NCI-H1417 (cell line): ENCODE results near the gene P2RY10.
"Not testable (repeated sequence)": the region's sequence is repeated elsewhere in the genome, so short reads cannot be mapped to it uniquely, and the experiment has no call there.

Experiments
- DNase-seq, 3 experiments: peaks; one replicate each; lab custom pipeline; 2025; lab: John Stamatoyannopoulos, UW

Gene P2RY10, protein sequence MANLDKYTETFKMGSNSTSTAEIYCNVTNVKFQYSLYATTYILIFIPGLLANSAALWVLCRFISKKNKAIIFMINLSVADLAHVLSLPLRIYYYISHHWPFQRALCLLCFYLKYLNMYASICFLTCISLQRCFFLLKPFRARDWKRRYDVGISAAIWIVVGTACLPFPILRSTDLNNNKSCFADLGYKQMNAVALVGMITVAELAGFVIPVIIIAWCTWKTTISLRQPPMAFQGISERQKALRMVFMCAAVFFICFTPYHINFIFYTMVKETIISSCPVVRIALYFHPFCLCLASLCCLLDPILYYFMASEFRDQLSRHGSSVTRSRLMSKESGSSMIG

GRCh38 chrX:78945186-78945912 is at the start of gene P2RY10:
Gene P2RY10 (plus strand): TSS chrX:78945391. CDS start chrX:78960521, 15,130 bp downstream.
- no peak for DNase-seq

DNA sequence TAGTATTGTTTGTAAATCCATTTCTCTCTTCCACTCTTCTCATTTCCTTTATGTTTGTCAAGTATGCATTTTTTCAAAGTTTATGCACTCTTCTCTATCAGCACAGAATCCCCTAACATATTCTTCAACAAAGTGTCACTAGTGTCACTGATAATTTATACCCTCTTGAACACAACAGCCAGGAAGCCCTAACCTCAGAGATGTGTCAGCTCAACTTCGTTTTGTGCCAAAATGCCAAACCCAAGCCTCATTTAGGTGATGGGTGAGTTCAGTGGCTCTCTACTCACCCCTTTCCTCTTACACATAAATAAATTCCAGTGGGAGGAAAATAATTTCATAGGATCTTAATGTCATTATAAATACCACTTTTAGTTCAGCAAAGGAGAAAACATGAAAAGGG is 22.4 kb upstream of the P2RY10 start:
- DNase-seq, result no peak

GRCh38 chrX:78923198-78924015 is 21.8 kb upstream of the P2RY10 start:
- DNase-seq, result no peak

DNA sequence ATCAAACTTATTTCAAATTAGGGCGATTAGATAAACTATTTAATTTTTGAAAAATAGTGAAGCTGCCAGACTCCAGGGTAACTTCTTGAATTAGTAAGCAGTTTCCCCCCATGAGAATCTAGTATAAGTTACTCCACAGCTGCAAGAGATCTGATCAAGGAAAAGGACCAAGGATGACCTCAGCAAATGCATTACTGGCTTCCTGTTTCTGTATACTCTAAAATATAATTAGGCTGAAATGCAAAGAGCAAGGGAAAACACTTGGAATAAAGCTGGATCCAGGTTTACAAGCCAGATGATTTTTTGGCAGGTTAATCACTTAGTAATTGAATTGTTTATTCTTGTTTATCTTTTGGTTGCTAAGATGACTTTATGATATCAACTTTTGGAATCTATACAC is 13.4 kb upstream of the P2RY10 start:
- no peak for DNase-seq

DNA sequence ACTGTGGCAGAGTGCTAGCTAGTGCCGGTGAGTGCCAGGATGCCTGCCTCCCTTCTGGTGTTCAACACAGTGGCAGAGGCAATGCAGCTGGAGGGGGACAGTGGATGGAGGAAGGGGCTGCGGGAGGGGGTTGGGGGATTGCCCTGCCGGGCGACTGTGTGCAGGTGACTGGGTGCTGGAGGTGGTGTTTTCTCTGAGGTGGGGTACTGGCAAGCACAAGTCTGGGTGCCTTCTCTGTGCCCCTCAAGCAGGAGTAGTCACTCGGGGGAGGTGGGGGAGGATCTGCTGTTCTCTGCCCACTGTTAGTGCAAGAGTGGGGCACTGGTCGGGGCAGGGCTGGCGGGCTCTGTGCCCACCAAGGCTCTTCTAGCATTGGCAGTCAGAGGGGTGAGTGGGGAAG is 10.3 kb upstream of the P2RY10 start:
- no peak for DNase-seq

DNA sequence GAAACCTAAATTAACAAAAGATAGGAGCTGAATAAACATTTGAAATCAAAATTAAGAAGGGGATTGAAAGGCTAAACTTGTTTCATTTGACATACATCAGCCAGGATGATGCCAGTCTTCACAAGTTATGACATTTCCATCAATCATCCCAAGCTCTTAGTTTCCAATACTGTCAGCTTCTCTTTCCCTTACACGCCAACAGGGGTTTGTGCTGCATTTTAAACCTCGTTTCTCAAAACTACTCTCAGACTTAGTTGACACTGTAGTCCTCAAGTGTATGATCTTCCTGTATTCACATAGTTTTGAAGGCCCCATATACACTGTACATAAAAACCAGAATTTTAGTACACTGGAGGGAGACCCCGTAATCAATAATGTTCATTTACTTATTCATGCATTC is 840 bp upstream of the P2RY10 start:
- no peak for DNase-seq

DNA sequence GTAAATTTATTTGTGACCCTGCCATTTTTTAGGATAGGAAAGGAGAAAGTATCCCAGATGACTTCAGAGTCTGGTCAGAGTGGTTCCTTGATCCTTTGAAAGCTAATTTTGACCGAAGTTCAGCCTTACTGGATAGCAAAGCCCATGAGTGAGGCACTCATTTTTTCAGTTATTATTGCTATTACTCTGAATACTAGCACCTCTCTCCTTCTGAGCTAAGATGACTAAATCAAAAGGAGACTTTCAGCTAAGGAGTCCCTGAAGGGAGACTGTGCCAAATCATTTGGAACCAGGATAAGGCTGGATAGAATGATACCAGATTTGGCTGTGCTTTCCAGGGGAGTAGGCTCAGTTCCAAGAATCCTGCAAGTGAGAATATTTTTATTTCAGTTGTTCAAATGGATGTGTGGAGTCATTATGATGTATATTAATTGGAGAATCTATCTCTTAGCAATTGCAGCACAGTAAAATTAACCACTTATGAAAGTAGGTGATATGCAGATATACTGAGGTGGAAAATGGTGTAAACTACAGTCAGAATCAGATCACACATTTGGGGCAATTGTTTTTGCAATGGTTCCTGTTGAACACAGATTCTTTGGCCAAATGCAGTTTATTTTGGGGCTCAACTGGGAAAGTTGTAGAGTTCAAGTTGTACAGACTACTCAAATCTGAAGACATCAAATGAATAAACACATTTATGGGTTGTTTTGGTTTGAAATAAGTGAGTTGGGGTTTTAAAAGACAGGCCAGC is 1.2 kb downstream of the P2RY10 start:
- DNase-seq, result no peak

GRCh38 chrX:78950009-78950835 is 5.0 kb downstream of the P2RY10 start:
- DNase-seq, result no peak

DNA sequence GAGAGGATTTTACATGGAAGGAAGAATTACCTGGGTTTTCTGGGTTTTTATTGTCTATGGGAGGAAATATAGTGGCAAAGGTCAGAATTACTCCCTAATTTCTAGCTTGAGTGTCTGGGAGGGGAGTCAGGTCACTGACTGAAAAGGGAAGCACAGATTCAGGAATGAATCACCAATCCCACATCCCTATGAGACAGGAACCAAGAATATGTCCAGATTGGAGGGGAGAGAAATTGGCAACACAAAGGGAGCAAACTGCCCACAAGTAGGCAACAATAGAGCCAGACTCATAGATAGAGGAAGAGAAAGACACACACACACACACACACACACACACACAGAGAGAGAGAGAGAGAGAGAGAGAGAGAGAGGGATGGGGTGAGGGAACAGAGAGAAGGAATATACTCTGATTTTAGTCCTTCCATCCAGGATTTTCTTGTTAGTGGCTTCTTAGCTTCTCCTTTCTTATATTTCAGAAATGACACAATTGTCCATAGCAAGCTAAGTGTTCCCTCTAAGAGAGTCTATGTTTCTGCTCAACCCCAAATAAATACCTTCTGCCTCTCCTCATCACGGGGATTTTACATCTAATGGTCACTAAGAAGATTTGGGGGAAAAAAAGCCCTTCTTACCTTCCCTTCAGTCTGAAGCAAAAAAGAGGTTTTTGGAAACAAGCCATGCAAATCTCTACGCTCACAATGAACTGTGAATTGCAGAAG is 12.0 kb downstream of the P2RY10 start:
- DNase-seq, result no peak

GRCh38 chrX:78957768-78958130 is 12.6 kb downstream of the P2RY10 start:
- DNase-seq, result no peak

- DNase-seq, result no peak
Observed at GRCh38 chrX:78958419-78959116, 13.4 kb downstream of the P2RY10 start.

GRCh38 chrX:78960888-78961287 is 15.7 kb downstream of the P2RY10 start:
- DNase-seq, result no peak

- no peak for DNase-seq
Observed at GRCh38 chrX:78964598-78964997, 19.4 kb downstream of the P2RY10 start.

DNA sequence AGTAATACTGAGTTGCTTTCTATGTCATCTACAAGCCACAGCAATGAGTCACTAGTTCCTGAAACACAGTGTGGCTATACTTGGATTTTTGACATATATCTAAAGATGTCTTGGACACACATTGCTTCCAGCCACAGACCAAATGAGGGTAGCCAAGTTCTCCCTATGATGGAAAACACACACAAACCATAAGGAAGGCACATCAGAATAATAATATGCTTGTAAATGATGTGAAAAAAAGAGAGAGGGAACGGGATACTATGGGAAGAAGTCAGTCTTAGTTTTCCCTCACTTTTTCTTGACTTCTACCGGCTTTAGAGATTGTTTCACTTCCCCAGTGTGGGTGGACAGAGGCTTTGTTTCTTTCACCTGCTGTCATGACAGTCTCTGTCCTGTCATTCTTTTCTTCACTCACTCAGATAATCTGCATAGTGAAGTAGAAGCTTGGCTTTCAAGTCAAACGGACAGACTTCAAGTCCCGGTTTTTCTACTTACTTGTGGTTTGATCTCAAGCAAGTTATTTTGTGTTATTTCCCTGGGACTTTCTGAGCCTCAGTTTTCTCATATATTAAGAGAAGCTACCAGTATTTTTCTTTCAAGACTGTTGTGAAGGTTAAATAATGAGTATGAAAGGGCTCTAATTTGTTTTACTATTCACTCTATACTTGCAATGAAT is 34.7 kb downstream of the P2RY10 start:
- DNase-seq, result no peak

DNA sequence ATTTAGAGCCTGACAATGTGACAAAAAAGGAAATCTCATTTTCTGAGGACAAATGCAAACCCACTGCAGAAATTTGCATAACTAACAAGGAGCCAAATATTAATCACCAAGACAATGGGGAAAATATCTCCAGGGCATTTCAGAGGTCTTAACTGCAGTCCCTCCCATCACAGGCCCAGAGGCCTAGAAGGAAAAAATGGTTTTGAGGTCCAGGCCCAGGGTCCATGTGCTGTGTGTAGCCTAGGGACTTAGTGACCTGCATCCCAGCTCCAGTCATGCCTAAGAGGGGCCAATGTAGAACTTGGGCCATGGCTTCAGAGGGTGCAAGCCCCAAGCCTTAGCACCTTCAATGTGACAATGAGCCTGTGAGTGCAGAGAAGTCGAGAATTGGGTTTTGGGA is 44.2 kb downstream of the P2RY10 start:
- DNase-seq, result no peak

DNA sequence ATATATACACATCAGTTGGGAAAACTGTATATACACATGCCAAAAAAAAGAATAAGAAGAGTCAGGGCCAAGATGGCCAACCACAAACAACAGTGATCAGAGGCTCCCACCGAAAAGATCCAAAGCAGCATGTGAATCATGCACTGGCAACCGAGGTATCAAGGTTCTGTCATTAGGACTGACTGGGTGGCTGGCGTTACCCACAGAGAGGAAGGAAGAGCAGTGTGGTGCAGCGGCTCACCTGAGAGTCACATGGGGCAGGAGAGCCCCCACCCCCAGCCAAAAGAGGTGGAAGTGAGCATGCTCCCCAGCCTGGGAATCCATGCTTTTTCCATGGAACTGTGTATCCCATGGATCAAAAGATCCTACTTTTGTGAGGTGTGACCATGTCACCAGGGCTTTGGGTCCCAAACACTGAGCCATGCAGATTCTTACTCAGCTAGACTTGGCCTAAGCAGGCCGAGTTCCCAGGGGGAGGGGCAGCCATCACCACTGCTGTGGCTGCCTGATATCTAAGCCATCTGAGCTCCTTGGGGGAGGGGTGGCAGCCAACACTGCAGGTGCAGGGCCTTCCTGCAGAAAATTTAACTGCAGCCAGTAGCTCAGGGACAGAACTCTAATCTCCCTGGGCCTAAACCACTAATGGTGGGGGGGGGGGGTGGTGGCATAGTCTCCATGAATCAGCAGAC is 52.8 kb downstream of the P2RY10 start:
- DNase-seq, result no peak

GRCh38 chrX:79007540-79007939 is 62.3 kb downstream of the P2RY10 start:
- not testable (repeated sequence) for DNase-seq
